ENCODE data around the gene SHLD1.

The SHLD1 gene

GRCh38 chr20:5862703-5863039 is 112.5 kb downstream of the SHLD1 start:
- no peak for DNase-seq

- no peak for DNase-seq
Observed at GRCh38 chr20:5863040-5863833, 113.0 kb downstream of the SHLD1 start.

GRCh38 chr20:5864428-5864827 is 114.2 kb downstream of the SHLD1 start:
- no peak for DNase-seq

GRCh38 chr20:5864873-5865587 is 114.8 kb downstream of the SHLD1 start:
- DNase-seq, result no peak

GRCh38 chr20:5865604-5866003 is 115.4 kb downstream of the SHLD1 start:
- no peak for DNase-seq

GRCh38 chr20:5870568-5870981 is 120.4 kb downstream of the SHLD1 start:
- no peak for DNase-seq

- no peak for DNase-seq
Observed at GRCh38 chr20:5871459-5872410, 121.5 kb downstream of the SHLD1 start.

- DNase-seq, result no peak
Observed at GRCh38 chr20:5877128-5877527, 126.9 kb downstream of the SHLD1 start.

GRCh38 chr20:5880326-5880725 is 130.1 kb downstream of the SHLD1 start:
- no peak for DNase-seq

GRCh38 chr20:5881703-5882102 is 131.5 kb downstream of the SHLD1 start:
- no peak for DNase-seq

GRCh38 chr20:5882166-5882565 is 132.0 kb downstream of the SHLD1 start:
- DNase-seq, result no peak

- no peak for DNase-seq
Observed at GRCh38 chr20:5884465-5885335, 134.5 kb downstream of the SHLD1 start.

GRCh38 chr20:5885866-5886265 is 135.7 kb downstream of the SHLD1 start:
- no peak for DNase-seq

- DNase-seq, result no peak
Observed at GRCh38 chr20:5886788-5887187, 136.6 kb downstream of the SHLD1 start.

GRCh38 chr20:5887386-5887785 is 137.2 kb downstream of the SHLD1 start:
- DNase-seq, result no peak

- no peak for DNase-seq
Observed at GRCh38 chr20:5888041-5888440, 137.8 kb downstream of the SHLD1 start.

- DNase-seq, result no peak
Observed at GRCh38 chr20:5890773-5891441, 140.7 kb downstream of the SHLD1 start.

- DNase-seq, result no peak
Observed at GRCh38 chr20:5893052-5893451, 142.9 kb downstream of the SHLD1 start.

GRCh38 chr20:5893621-5894020 is 143.4 kb downstream of the SHLD1 start:
- DNase-seq, result no peak

- DNase-seq, result no peak
Observed at GRCh38 chr20:5895626-5896025, 145.4 kb downstream of the SHLD1 start.

- DNase-seq, result no peak
Observed at GRCh38 chr20:5899444-5899843, 149.2 kb downstream of the SHLD1 start.

- no peak for DNase-seq
Observed at GRCh38 chr20:5900908-5901307, 150.7 kb downstream of the SHLD1 start.
